ENCODE data around the gene FBXW4. TPM values are rescaled to one million over a fixed set of nuclear protein-coding genes. Genes with fewer than 3 reads are reported as not detected.
A peak's percentile ranks its signal among the peaks of the same experiment; 100 is the strongest.

FBXW4 gene
- total RNA-seq, 1 experiment from 2014 or later, result 38.2 TPM

- DNase-seq, result peak; percentile 9 to 93
- no TSS peak for BruUV-seq (replicated peaks)
- POLR2A ChIA-PET (ENCODE audit: unreplicated experiment), result no interaction called here
- H3K4me1 ChIP-seq (replicated peaks; ENCODE audit: insufficient read depth), result peaks cover 16% of the 10 kb centered on the region
- TF ChIP-seq EZH2 (IDR thresholded peaks at IDR 0.05; ENCODE audit: low read depth) (no peak), CTCF (conservative IDR thresholded peaks at IDR 0.05) (no peak)
- H3K36me3 ChIP-seq (ENCODE audit: low read depth), result no peaks in the 10 kb centered on the region
- H3F3A ChIP-seq (ENCODE audit: insufficient read depth, low read depth), result peaks cover 6% of the 10 kb centered on the region; the same call in 1 of the 2 replicates
- peak overlapping the region; percentile 24; the same call in 1 of the 2 replicates for H3K4me3 ChIP-seq
- intact Hi-C loops (cut with micrococcal nuclease; ENCODE audit: unreplicated experiment), result no loop called here
- no peaks in the 10 kb centered on the region for H3K27me3 ChIP-seq (ENCODE audit: insufficient read depth, low read depth)
- H3K9me3 ChIP-seq (ENCODE audit: insufficient read depth, low read depth), result no peaks in the 10 kb centered on the region
- no peaks in the 10 kb centered on the region for H3K9me2 ChIP-seq (ENCODE audit: insufficient read depth)
- H2AFZ ChIP-seq, result peak overlapping the region; percentile 66
- H3K27ac ChIP-seq, result peak overlapping the region; percentile 78
- no peaks in the 10 kb centered on the region for H3K79me2 ChIP-seq (ENCODE audit: low read depth)
- CTCF ChIA-PET, result no interaction called here
- H4K20me1 ChIP-seq (ENCODE audit: insufficient read depth), result no peaks in the 10 kb centered on the region
- H3K4me2 ChIP-seq, result peak overlapping the region; percentile 59
Observed at GRCh38 chr10:101716891-101717659, 22.1 kb upstream of the FBXW4 start.

- peaks cover 16% of the 10 kb centered on the region for H3K4me1 ChIP-seq (replicated peaks; ENCODE audit: insufficient read depth)
- BruUV-seq (replicated peaks), result no TSS peak
- H3F3A ChIP-seq (ENCODE audit: insufficient read depth, low read depth), result peaks cover 6% of the 10 kb centered on the region; the same call in 1 of the 2 replicates
- ChIA-PET CTCF (no interaction called here), POLR2A (ENCODE audit: unreplicated experiment) (no interaction called here)
- H3K27me3 ChIP-seq (ENCODE audit: insufficient read depth, low read depth), result no peaks in the 10 kb centered on the region
- H3K79me2 ChIP-seq (ENCODE audit: low read depth), result no peaks in the 10 kb centered on the region
- no peak overlapping the region for H2AFZ ChIP-seq
- H3K9me3 ChIP-seq (ENCODE audit: insufficient read depth, low read depth), result no peaks in the 10 kb centered on the region
- H3K27ac ChIP-seq, result no peak overlapping the region
- intact Hi-C loops (cut with micrococcal nuclease; ENCODE audit: unreplicated experiment), result no loop called here
- no peaks in the 10 kb centered on the region for H3K9me2 ChIP-seq (ENCODE audit: insufficient read depth)
- H4K20me1 ChIP-seq (ENCODE audit: insufficient read depth), result no peaks in the 10 kb centered on the region; the same call in 1 of the 2 replicates
- DNase-seq, result no peak
- H3K4me3 ChIP-seq, result no peak overlapping the region
- no peak overlapping the region for H3K4me2 ChIP-seq
- TF ChIP-seq CTCF (conservative IDR thresholded peaks at IDR 0.05) (no peak), EZH2 (IDR thresholded peaks at IDR 0.05; ENCODE audit: low read depth) (no peak)
- H3K36me3 ChIP-seq (ENCODE audit: low read depth), result no peaks in the 10 kb centered on the region
Observed at GRCh38 chr10:101712997-101713396, 18.0 kb upstream of the FBXW4 start.

- no peak for TF ChIP-seq CTCF (conservative IDR thresholded peaks at IDR 0.05)
- no peak for TF ChIP-seq EZH2 (IDR thresholded peaks at IDR 0.05; ENCODE audit: low read depth)
- CTCF ChIA-PET, result interaction anchor here (0.6 kb wide), 1 partner anchor 399 kb away, joined by 8 read pairs; no protein-coding TSS in a partner anchor
- no peak overlapping the region for H2AFZ ChIP-seq
Observed at GRCh38 chr10:101710793-101711192, 15.8 kb upstream of the FBXW4 start.

More at GRCh38 chr10:101710793-101711192, 15.8 kb upstream of the FBXW4 start:
- Histone ChIP-seq H3K4me2 (no peak overlapping the region), H3K27ac (no peak overlapping the region), H3K36me3 (ENCODE audit: low read depth) (no peaks in the 10 kb centered on the region), H3K27me3 (ENCODE audit: insufficient read depth, low read depth) (no peaks in the 10 kb centered on the region), H3F3A (ENCODE audit: insufficient read depth, low read depth) (no peaks in the 10 kb centered on the region), H3K4me1 (replicated peaks; ENCODE audit: insufficient read depth) (no peaks in the 10 kb centered on the region), H3K4me3 (no peak overlapping the region), H4K20me1 (ENCODE audit: insufficient read depth) (no peaks in the 10 kb centered on the region; the same call in 1 of the 2 replicates), H3K79me2 (ENCODE audit: low read depth) (no peaks in the 10 kb centered on the region), H3K9me2 (ENCODE audit: insufficient read depth) (no peaks in the 10 kb centered on the region), H3K9me3 (ENCODE audit: insufficient read depth, low read depth) (no peaks in the 10 kb centered on the region)
- POLR2A ChIA-PET (ENCODE audit: unreplicated experiment), result interaction anchor here (0.6 kb wide), 2 partner anchors 22 to 24 kb away, joined by 3 to 10 read pairs; no protein-coding TSS in a partner anchor
- no TSS peak for BruUV-seq (replicated peaks)
- intact Hi-C loops (cut with micrococcal nuclease; ENCODE audit: unreplicated experiment), result no loop called here
- no peak for DNase-seq
